Fibroblast of pulmonary artery (primary cell): Measurements from ENCODE around the gene BBIP1.

Experiments used
- DNase-seq: peaks from one replicate; pipeline ENCODE4 v3.0.0-alpha.2; 2010; ENCODE audit warnings: low read depth
- H3K4me3 ChIP-seq: replicated peaks from 2 replicates; pipeline ENCODE4 v1.5.1; 2011; ENCODE audit warnings: low read depth, mild to moderate bottlenecking, control low read depth, low read length, moderate library complexity
- TF ChIP-seq, protein P1 (sequence below): IDR thresholded peaks from 2 replicates; pipeline ENCODE4 v1.5.1; 2011; ENCODE audit warnings: mild to moderate bottlenecking, control low read depth, low read length, inconsistent platforms; ENCODE audit errors: missing control alignments

Gene BBIP1

DNA sequence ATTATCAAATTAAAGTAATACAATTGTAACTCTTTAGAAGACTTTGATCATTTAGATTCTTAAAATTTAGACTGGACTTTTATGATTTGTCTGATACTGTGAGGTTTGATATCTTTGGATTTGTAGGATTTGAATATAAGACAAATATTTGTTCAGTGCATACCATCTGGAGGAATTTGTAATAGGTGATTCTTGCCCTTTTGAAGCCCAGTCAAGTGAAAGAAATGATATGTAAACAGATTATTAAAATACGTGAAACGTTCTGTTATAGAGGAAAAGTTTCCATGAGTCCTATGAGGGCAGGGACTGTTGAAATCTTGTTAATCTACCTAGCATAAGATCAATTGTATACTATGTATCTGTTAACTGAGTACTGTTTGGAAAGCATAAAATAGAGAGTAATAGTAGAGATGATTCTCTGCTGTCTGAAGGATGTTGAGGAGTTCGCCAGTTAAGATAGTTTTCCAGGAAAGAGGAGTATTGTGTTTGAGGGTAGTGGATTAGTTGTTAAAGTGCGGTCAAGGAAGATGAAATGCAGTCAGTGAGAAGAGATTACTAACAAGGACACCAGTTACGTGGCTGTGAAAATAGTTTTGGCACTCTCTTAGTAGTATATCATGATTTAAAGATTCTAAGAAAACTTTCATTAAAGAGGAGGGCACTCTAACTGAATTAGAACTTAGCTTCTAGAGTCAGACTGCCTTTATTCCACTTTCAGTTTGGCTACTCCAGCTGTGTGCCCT, 32.9 kb downstream of the BBIP1 start:
- TF ChIP-seq, protein P1, sequence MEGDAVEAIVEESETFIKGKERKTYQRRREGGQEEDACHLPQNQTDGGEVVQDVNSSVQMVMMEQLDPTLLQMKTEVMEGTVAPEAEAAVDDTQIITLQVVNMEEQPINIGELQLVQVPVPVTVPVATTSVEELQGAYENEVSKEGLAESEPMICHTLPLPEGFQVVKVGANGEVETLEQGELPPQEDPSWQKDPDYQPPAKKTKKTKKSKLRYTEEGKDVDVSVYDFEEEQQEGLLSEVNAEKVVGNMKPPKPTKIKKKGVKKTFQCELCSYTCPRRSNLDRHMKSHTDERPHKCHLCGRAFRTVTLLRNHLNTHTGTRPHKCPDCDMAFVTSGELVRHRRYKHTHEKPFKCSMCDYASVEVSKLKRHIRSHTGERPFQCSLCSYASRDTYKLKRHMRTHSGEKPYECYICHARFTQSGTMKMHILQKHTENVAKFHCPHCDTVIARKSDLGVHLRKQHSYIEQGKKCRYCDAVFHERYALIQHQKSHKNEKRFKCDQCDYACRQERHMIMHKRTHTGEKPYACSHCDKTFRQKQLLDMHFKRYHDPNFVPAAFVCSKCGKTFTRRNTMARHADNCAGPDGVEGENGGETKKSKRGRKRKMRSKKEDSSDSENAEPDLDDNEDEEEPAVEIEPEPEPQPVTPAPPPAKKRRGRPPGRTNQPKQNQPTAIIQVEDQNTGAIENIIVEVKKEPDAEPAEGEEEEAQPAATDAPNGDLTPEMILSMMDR = no peak
- no peak for DNase-seq
- no peak overlapping the region for H3K4me3 ChIP-seq

DNA sequence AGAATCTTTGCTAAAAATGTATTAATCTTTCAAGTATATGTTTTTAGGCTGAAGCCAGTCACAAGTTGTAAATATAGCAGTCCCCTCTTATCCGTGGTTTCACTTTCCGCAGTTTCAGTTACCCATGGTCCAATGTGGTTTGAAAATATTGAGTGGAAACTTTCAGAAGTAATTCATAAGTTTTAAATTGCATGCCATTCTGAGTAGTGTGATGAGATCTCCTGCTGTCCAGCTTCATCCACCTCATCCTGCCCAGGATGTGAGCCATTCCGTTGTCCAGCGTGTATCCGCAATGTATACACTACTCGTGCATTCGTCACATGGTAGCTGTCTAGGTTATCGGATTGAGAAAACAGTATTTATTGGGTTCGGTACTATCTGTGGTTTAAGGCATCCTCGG, 35.1 kb downstream of the BBIP1 start:
- TF ChIP-seq, protein P1 = no peak
- H3K4me3 ChIP-seq = no peak overlapping the region
- DNase-seq = no peak

DNA sequence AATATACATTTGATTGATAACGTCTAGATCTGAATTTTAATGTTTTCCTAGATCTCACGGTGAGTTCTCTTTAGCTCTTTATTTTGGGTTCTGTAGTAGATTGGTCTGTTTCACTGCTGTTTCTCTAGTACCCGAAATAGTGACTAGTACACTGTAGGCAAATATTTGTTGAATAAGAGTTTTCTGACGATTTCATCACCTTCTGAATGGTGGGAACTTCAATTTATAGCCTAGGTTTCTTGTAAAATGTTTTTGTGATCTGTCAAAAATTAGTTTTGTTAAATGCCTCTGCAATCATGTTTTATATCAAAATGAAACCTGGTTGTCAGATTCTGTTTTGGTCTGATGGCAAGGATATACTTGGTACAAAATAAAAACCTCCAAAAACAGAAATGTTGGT, 37.1 kb downstream of the BBIP1 start:
- H3K4me3 ChIP-seq = no peak overlapping the region
- DNase-seq = no peak
- TF ChIP-seq, protein P1 = no peak

DNA sequence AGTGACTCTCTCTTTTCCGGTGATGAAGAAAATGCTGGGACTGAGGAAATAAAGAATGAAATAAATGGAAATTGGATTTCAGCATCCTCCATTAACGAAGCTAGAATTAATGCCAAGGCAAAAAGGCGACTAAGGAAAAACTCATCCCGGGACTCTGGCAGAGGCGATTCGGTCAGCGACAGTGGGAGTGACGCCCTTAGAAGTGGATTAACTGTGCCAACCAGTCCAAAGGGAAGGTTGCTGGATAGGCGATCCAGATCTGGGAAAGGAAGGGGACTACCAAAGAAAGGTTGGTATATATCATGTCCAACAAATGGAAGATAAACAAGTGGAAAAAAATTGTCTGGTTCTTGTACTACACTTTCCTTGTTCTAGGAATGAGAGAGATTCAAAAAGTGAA, 37.7 kb downstream of the BBIP1 start:
- H3K4me3 ChIP-seq = no peak overlapping the region
- TF ChIP-seq, protein P1 = no peak
- DNase-seq = no peak

DNA sequence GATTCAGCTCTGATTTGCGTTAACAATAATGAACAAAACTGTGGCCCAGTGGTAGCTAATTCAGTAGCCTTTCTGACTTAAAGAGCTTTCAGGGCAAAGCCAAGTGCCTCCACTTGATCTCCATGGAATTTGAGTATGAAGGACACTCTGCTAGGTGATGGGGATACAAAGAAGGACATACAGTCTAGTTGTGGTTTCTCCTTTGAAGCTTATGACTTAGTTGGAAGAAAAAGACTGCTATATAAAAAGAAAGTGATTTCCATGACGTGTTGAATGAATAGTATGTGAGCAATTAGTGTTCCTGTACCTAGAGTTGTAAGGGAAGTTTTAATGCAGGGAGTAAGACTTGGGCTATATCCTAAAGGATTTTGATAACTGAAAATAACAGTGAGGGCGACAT, 39.0 kb downstream of the BBIP1 start:
- TF ChIP-seq, protein P1 = no peak
- no peak overlapping the region for H3K4me3 ChIP-seq

DNA sequence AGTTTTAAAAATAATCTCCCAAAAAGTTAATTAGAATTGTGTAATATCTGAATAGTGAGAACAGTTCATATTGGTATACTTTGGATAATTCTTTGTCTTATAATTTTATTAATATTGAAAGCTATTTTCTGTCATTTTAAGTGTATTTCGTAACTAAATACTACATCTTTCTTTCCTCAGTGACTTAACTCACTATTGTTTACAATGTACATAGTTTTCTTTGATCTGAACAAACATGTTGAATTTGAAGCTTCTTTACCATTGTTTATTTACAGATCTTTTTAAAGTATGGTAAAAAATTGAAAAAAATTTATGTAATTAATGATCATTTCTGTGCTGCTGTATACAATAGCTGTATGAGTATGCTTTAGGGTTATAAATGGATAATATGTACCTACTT, 42.2 kb downstream of the BBIP1 start:
- H3K4me3 ChIP-seq = no peak overlapping the region
- no peak for DNase-seq
- TF ChIP-seq, protein P1 = no peak

More for the DNA sequence above, 39.0 kb downstream of the BBIP1 start:
- no peak for DNase-seq

DNA sequence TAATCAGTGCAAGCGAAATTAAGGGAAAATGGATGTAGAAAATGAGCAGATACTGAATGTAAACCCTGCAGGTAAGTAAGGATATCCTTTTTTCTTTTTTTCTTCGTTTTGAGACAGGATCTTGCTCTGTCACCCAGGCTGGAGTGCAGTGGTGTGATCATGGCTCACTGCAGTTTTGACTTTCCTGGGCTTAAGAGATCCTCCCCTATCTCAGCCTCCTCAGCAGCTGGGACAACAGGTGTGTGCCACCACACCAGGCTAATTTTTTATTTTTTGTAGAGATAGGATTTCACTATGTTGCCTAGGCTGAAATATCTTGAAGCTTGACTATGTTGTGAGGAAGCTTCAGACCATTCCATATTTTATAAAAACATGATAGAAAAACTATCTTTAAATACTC, 43.0 kb downstream of the BBIP1 start:
- TF ChIP-seq, protein P1 = no peak
- H3K4me3 ChIP-seq = no peak overlapping the region
- no peak for DNase-seq
